ENCODE data around the gene TNFAIP1.
A peak's percentile ranks its signal among the peaks of the same experiment; 100 is the strongest.
"Not testable (repeated sequence)": the region's sequence is repeated elsewhere in the genome, so short reads cannot be mapped to it uniquely, and the experiment has no call there.

Gene TNFAIP1

DNA sequence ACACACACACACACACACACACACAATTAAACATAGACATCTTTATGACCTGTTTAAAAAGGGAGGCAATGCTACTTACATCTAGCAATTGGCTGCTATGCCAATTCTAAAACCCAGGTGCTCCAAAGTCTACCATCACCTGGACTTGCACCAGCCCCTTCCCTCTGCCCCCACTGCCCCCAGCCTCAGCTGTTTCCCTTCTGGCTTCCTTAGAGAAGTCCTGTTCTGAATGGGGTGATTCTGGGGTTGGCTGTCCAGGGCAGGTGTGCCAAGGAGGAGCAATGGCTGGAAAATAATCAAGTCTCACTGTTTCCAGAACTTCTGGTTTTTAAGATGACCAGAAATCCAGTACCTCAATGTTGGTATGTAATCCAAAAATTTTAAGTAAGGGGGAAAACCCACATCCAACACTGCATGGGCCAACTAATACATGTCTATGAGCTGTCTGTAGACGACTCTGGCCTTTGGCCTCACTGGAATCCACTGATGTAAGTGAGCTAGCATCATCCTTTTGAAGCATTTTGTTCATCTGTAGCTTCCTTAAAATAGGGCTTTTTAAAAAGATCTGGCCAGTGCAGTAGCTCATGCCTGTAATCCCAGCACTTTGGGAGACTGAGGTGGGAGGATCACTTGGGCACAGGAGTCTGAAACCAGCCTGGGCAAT, 2.3 kb upstream of the TNFAIP1 start:
- DNase-seq (ENCODE audit: low read depth): no peak
- TF ChIP-seq, protein P1, sequence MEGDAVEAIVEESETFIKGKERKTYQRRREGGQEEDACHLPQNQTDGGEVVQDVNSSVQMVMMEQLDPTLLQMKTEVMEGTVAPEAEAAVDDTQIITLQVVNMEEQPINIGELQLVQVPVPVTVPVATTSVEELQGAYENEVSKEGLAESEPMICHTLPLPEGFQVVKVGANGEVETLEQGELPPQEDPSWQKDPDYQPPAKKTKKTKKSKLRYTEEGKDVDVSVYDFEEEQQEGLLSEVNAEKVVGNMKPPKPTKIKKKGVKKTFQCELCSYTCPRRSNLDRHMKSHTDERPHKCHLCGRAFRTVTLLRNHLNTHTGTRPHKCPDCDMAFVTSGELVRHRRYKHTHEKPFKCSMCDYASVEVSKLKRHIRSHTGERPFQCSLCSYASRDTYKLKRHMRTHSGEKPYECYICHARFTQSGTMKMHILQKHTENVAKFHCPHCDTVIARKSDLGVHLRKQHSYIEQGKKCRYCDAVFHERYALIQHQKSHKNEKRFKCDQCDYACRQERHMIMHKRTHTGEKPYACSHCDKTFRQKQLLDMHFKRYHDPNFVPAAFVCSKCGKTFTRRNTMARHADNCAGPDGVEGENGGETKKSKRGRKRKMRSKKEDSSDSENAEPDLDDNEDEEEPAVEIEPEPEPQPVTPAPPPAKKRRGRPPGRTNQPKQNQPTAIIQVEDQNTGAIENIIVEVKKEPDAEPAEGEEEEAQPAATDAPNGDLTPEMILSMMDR (IDR thresholded peaks at IDR 0.05; ENCODE audit: control insufficient read depth, extremely low read depth, insufficient read depth): no peak
- H3K4me3 ChIP-seq (ENCODE audit: low read depth, low read length): no peak overlapping the region

GRCh38 chr17:28334171-28334570, 1.4 kb upstream of the TNFAIP1 start:
- no peak for DNase-seq (ENCODE audit: low read depth)
- H3K4me3 ChIP-seq (ENCODE audit: low read depth, low read length): peak overlapping the region; percentile 96
- TF ChIP-seq, protein P1 (IDR thresholded peaks at IDR 0.05; ENCODE audit: control insufficient read depth, extremely low read depth, insufficient read depth): no peak

- peak overlapping the region; percentile 96 for H3K4me3 ChIP-seq (ENCODE audit: low read depth, low read length)
- TF ChIP-seq, protein P1 (IDR thresholded peaks at IDR 0.05; ENCODE audit: control insufficient read depth, extremely low read depth, insufficient read depth): no peak
Observed at GRCh38 chr17:28334666-28335200, 828 bp upstream of the TNFAIP1 start.

GRCh38 chr17:28335959-28336871, 654 bp downstream of the TNFAIP1 start:
- TF ChIP-seq, protein P1 (IDR thresholded peaks at IDR 0.05; ENCODE audit: control insufficient read depth, extremely low read depth, insufficient read depth): no peak
- H3K4me3 ChIP-seq (ENCODE audit: low read depth, low read length): peak overlapping the region; percentile 96
- DNase-seq (ENCODE audit: low read depth): peak; percentile 59

More at GRCh38 chr17:28334666-28335200, 828 bp upstream of the TNFAIP1 start:
- no peak for DNase-seq (ENCODE audit: low read depth)

DNA sequence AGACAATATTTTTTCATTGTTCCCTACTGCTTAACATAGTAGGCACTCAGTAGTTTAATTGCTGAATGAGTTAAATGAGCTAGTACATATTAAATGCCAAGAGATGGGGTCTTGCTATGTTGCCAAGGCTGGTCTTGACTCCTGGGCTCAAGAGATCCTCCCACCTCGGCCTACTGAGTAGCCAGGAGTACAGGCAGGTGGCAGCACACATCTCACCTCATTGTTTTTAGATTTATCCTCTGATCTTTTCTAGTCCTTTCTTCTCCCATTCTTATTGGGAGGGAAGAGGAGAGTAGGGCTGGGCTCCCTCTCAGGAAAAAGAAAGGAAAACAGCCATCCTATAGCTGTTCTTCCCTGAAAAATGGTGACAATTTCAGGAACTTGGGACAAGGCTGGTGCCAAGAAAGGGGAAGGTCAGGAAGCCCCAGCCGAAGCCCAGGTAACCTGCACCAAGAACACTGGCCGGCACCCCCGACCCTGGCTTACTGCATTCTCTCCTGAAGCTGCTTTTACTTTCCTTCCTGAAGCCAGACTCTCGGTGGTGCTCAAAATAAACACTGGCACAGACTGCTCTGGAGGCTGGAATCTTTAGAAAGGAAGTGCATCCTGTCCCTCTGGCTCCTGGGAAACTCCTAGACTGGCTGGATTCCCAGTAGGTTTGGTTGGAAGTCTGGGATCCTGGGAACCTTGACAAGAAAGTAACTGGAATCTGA, 2.7 kb downstream of the TNFAIP1 start:
- TF ChIP-seq, protein P1 (IDR thresholded peaks at IDR 0.05; ENCODE audit: control insufficient read depth, extremely low read depth, insufficient read depth): no peak
- no peak overlapping the region for H3K4me3 ChIP-seq (ENCODE audit: low read depth, low read length)
- no peak for DNase-seq (ENCODE audit: low read depth)

DNA sequence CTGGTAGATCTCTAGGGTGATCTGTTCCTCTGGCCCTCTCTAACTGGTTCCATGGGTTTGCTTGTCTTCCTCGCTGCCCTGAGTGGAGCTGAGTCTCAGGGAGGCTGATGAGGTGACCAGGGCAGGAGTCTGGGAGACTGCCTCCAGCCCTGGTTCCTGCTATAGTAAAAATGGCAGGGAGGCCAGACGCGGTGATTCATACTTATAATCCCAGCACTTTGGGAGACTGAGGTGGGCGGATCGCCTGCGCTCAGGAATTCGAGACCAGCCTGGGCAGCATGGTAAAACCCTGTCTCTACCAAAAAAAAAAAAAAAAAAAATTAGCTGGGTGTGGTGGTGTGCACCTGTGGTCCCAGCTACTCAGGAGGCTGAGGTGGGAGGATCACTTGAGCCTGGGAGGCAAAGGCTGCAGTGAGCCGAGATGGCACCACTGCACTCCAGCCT, 3.2 kb downstream of the TNFAIP1 start:
- H3K4me3 ChIP-seq (ENCODE audit: low read depth, low read length); DNase-seq (ENCODE audit: low read depth): not testable (repeated sequence)

Data from LNCaP clone FGC (cell line).